NT2/D1 (cell line): ENCODE data around the gene ANKRD18B.

Experiments used
- YY1 ChIP-seq: IDR thresholded peaks from 2 replicates; pipeline ENCODE4 v1.6.1; 2011; ENCODE audit not compliant: insufficient read length, insufficient read depth
- ZNF274 ChIP-seq: IDR thresholded peaks from 2 replicates; pipeline ENCODE4 v1.6.1; 2011; ENCODE audit warnings: mild to moderate bottlenecking, low read depth, low read length

DNA sequence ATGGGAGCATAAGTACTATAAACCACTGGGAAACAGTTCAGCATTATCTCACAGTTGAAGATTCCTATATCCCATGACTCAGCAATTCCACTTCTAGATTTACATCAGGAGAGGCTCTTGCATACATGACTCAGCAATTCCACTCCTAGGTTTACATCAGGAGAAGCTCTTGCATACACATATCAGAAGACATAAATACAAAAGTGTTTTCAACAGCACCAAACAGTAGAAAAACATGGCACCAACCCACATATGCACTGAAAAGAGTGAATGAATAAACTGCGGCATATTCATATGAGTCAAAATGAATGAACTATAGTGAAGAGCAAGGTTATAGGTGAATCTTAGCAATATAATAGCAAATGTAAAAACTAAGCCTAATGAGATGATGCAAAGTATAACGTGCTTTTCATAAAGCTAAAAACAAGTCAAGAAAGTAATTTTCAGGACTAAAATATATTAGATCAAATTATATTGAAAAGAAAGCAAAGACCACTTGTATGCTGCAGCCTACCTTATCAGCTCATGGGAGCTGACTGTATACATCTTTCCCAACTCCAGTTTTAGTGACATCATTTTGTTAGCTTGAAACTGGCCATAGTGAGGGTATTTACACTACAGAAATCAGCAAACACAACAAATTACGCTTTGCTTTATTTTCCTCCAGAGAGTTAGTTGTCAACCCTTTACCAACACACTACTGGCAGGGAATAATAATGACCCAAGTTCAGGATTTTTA lies 95.8 kb downstream of the ANKRD18B start:
- TF ChIP-seq YY1 (no peak), ZNF274 (no peak)
